GM23338 (cell line): ENCODE measurements around the gene C19orf25. TPM values are rescaled to one million over a fixed set of nuclear protein-coding genes. Genes with fewer than 3 reads are reported as not detected.

Experiments
- ATAC-seq: fragments of 200-7000 bp; cut with Tn5 transposase; 3 replicates; pipeline ENCODE4 v1.9.1; 2020
- DNase-seq: peaks from one replicate; pipeline ENCODE4 v3.0.0-alpha.2; 2015; ENCODE audit warnings: low spot score
- H2AFZ ChIP-seq: fragments of 200-600 bp; sonication (generic); 2 replicates; pipeline ENCODE4 v1.8.0; 2016; ENCODE audit warnings: antibody characterized with exemption, mild to moderate bottlenecking, moderate library complexity
- H3F3A ChIP-seq: fragments of 200-600 bp; sonication (generic); replicated peaks from 2 replicates; pipeline ENCODE4 v1.8.0; 2017; ENCODE audit warnings: antibody characterized with exemption, mixed run types, low read depth
- H3K27ac ChIP-seq: fragments of 200-600 bp; sonication (generic); 2 replicates; pipeline ENCODE4 v1.6.1; 2016; ENCODE audit warnings: low read depth
- H3K27me3 ChIP-seq: fragments of 200-600 bp; sonication (generic); 2 replicates; pipeline ENCODE4 v1.8.0; 2016; ENCODE audit warnings: mild to moderate bottlenecking, mixed run types, moderate library complexity; ENCODE audit not compliant: insufficient read depth
- H3K36me3 ChIP-seq: fragments of 200-600 bp; sonication (generic); 2 replicates; pipeline ENCODE4 v1.8.0; 2016; ENCODE audit warnings: mild to moderate bottlenecking; ENCODE audit not compliant: insufficient read depth
- H3K4me1 ChIP-seq: fragments of 200-600 bp; sonication (generic); 2 replicates; pipeline ENCODE4 v1.8.0; 2016; ENCODE audit warnings: mild to moderate bottlenecking, moderate library complexity; ENCODE audit not compliant: insufficient read depth
- H3K4me2 ChIP-seq: fragments of 200-600 bp; sonication (generic); 2 replicates; pipeline ENCODE4 v1.7.1; 2017; ENCODE audit warnings: mixed run types
- H3K4me3 ChIP-seq: fragments of 200-600 bp; sonication (generic); 2 replicates; pipeline ENCODE4 v1.6.1; 2016; ENCODE audit warnings: mixed run types
- H3K79me2 ChIP-seq: fragments of 200-600 bp; sonication (generic); replicated peaks from 2 replicates; pipeline ENCODE4 v1.8.0; 2017; ENCODE audit warnings: mild to moderate bottlenecking; ENCODE audit not compliant: insufficient read depth
- H3K9me2 ChIP-seq: fragments of 200-600 bp; sonication (generic); 2 replicates; pipeline ENCODE4 v1.8.0; 2017; ENCODE audit not compliant: insufficient read depth
- H4K20me1 ChIP-seq: fragments of 200-600 bp; sonication (generic); replicated peaks from 2 replicates; pipeline ENCODE4 v1.8.0; 2017; ENCODE audit warnings: mild to moderate bottlenecking; ENCODE audit not compliant: insufficient read depth
- H3K27ac Mint-ChIP-seq: 2 replicates; pipeline ENCODE4 v1.8.0; 2020; ENCODE audit warnings: inconsistent platforms, mild to moderate bottlenecking, moderate library complexity, mixed read lengths
- H3K27me3 Mint-ChIP-seq: 3 replicates; pipeline ENCODE4 v1.8.0; 2022; ENCODE audit warnings: low read depth, mild to moderate bottlenecking, moderate library complexity, mixed read lengths, inconsistent platforms; ENCODE audit not compliant: insufficient read depth, poor library complexity
- H3K36me3 Mint-ChIP-seq: 3 replicates; pipeline ENCODE4 v1.8.0; 2021; ENCODE audit warnings: low read depth, mild to moderate bottlenecking, inconsistent platforms, moderate library complexity, mixed read lengths
- H3K4me1 Mint-ChIP-seq: 3 replicates; pipeline ENCODE4 v1.8.0; 2020; ENCODE audit warnings: mild to moderate bottlenecking, inconsistent platforms, mixed read lengths
- H3K4me3 Mint-ChIP-seq: 3 replicates; pipeline ENCODE4 v1.8.0; 2021; ENCODE audit warnings: moderate library complexity, mild to moderate bottlenecking, inconsistent platforms, mixed read lengths
- H3K9me3 Mint-ChIP-seq: 3 replicates; pipeline ENCODE4 v1.8.0; 2020; ENCODE audit warnings: moderate library complexity, mild to moderate bottlenecking, inconsistent platforms, mixed read lengths
- CREB1 ChIP-seq: fragments of 250-450 bp; sonication (Bioruptor Pico); IDR thresholded peaks from 2 replicates; pipeline ENCODE4 v1.5.0; 2020; ENCODE audit warnings: low read depth, mild to moderate bottlenecking, moderate library complexity
- EZH2 ChIP-seq: fragments of 200-600 bp; sonication (generic); IDR thresholded peaks from one replicate; pipeline ENCODE4 v1.8.0; 2017; ENCODE audit warnings: antibody characterized with exemption, mild to moderate bottlenecking, low read depth; ENCODE audit not compliant: unreplicated experiment
- EZH2phosphoT487 ChIP-seq: fragments of 200-600 bp; sonication (generic); IDR thresholded peaks from one replicate; pipeline ENCODE4 v1.8.1; 2018; ENCODE audit warnings: antibody characterized with exemption; ENCODE audit not compliant: unreplicated experiment
- JUNB ChIP-seq: IDR thresholded peaks from one replicate; pipeline ENCODE4 v1.6.1; 2016; ENCODE audit warnings: antibody characterized with exemption; ENCODE audit not compliant: unreplicated experiment
- NANOG ChIP-seq: IDR thresholded peaks from 2 replicates; pipeline ENCODE4 v1.6.1; 2016; ENCODE audit warnings: antibody characterized with exemption, borderline replicate concordance
- POLR2AphosphoS5 ChIP-seq: IDR thresholded peaks from 2 replicates; pipeline ENCODE4 v1.6.1; 2016; ENCODE audit warnings: antibody characterized with exemption, low read depth
- STAT1 ChIP-seq: IDR thresholded peaks from one replicate; pipeline ENCODE4 v1.6.1; 2016; ENCODE audit warnings: antibody characterized with exemption; ENCODE audit not compliant: unreplicated experiment
- ZNF114 ChIP-seq: fragments of 250-450 bp; sonication (Bioruptor Pico); IDR thresholded peaks from 2 replicates; pipeline ENCODE4 v1.5.0; 2020; ENCODE audit warnings: mild to moderate bottlenecking, moderate library complexity
- ZNF331 ChIP-seq: fragments of 250-450 bp; sonication (Bioruptor Pico); IDR thresholded peaks from 2 replicates; pipeline ENCODE4 v1.5.0; 2020; ENCODE audit warnings: low read depth, mild to moderate bottlenecking, moderate library complexity
- ZNF462 ChIP-seq: fragments of 250-450 bp; sonication (Bioruptor Pico); IDR thresholded peaks from 2 replicates; pipeline ENCODE4 v1.5.0; 2020; ENCODE audit warnings: mild to moderate bottlenecking, moderate library complexity
- polyA plus RNA-seq: library from polyadenylated mRNA; unstranded; fragments of >200 nt; fragmentation: Nextera tagmentation; extraction: Ambion mirVana; gene quantifications from 2 replicates; pipeline ENCODE4 v1.2.1, GENCODE V29; 2016
- total RNA-seq: library from RNA; depleted of rRNA; stranded (reverse); fragments of >200 nt; shearing (Covaris generic); gene quantifications from 2 replicates; pipeline ENCODE4 v1.2.3, GENCODE V29; 2014
- TF ChIP-seq, protein P1 (sequence below), 2 experiments: fragments of 200-600 bp in 1 of 2; sonication (generic) in 1 of 2; conservative IDR thresholded peaks; 2 replicates each; pipeline versions ENCODE4 v1.5.1 to v1.6.1; 2016 to 2017; ENCODE audit warnings: antibody characterized with exemption in 2 of 2, low read depth in 2 of 2, mild to moderate bottlenecking in 2 of 2, moderate library complexity in 1 of 2
- TF ChIP-seq, protein P2 (sequence below): IDR thresholded peaks from 2 replicates; pipeline ENCODE4 v1.6.1; 2016; ENCODE audit warnings: antibody characterized with exemption
- TF ChIP-seq, protein P3 (sequence below): IDR thresholded peaks from one replicate; pipeline ENCODE4 v1.6.1; 2018; ENCODE audit warnings: antibody characterized with exemption; ENCODE audit not compliant: unreplicated experiment

Gene C19orf25
- total and polyA plus RNA-seq, 2 experiments from 2014 or later, result 43.5 to 61.1 TPM

DNA sequence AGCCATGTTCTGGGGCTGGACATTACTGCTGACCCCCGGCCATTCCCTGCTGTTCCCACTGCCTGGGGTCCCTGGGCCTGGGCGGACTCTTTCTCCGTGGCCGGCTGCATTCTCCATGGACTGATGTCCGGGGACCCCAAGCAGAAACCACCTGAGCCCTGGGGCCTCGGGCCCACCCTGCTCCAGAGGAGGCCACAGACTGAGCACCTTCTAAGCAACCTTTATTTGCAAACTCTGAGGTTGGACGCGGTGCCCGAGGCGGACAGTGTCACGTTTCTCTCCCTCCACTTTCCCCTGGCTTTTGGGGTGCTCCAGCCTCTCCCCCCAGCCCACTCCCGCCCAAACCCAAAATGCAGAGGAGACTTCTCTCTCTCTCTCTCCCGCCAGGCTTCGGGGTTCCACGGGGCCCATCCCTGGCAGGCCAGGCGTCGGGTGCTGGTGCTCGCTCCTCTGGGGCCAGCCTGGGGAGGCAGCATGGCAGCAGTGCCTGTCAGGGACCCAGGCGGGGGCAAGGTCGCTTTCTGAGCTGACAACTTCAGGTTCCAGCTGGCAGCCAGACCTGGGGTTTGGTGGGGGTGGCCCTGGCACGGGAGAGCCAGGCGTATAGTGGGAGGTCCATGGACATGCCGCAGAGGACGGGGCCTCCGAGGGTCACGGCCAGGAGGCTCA is 2.3 kb upstream of the C19orf25 start:
- Mint-ChIP-seq H3K27me3 (peaks cover 6% of the 10 kb centered on the region), H3K4me3 (no peak overlapping the region), H3K36me3 (peaks cover 6% of the 10 kb centered on the region; the same call in 2 of the 3 replicates), H3K27ac (no peak overlapping the region), H3K9me3 (no peaks in the 10 kb centered on the region; the same call in 2 of the 3 replicates), H3K4me1 (peaks cover 4% of the 10 kb centered on the region; the same call in 2 of the 3 replicates)
- no peak for DNase-seq
- Histone ChIP-seq H3F3A (peaks cover 12% of the 10 kb centered on the region; the same call in 1 of the 2 replicates), H3K4me2 (no peak overlapping the region), H4K20me1 (peaks cover 17% of the 10 kb centered on the region), H3K79me2 (peaks cover 19% of the 10 kb centered on the region), H3K27me3 (no peaks in the 10 kb centered on the region), H2AFZ (no peak overlapping the region), H3K36me3 (0 out of 2 replicates have a peak, but pooled peaks cover 5% of the 10 kb centered on the region), H3K4me1 (peaks cover 4% of the 10 kb centered on the region; the same call in 1 of the 2 replicates), H3K9me2 (no peaks in the 10 kb centered on the region), H3K4me3 (no peak overlapping the region), H3K27ac (no peak overlapping the region)
- no peak for ATAC-seq
- no peak for TF ChIP-seq STAT1
- no peak for TF ChIP-seq ZNF331 (CRISPR knock-in tag)
- no peak for TF ChIP-seq CREB1 (CRISPR knock-in tag)
- no peak for TF ChIP-seq EZH2phosphoT487
- no peak for TF ChIP-seq POLR2AphosphoS5
- TF ChIP-seq NANOG, result no peak
- TF ChIP-seq JUNB, result no peak
- TF ChIP-seq, protein P1, sequence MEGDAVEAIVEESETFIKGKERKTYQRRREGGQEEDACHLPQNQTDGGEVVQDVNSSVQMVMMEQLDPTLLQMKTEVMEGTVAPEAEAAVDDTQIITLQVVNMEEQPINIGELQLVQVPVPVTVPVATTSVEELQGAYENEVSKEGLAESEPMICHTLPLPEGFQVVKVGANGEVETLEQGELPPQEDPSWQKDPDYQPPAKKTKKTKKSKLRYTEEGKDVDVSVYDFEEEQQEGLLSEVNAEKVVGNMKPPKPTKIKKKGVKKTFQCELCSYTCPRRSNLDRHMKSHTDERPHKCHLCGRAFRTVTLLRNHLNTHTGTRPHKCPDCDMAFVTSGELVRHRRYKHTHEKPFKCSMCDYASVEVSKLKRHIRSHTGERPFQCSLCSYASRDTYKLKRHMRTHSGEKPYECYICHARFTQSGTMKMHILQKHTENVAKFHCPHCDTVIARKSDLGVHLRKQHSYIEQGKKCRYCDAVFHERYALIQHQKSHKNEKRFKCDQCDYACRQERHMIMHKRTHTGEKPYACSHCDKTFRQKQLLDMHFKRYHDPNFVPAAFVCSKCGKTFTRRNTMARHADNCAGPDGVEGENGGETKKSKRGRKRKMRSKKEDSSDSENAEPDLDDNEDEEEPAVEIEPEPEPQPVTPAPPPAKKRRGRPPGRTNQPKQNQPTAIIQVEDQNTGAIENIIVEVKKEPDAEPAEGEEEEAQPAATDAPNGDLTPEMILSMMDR (conservative IDR thresholded peaks at IDR 0.05; ENCODE audit: low read depth in 2 of 2), result no peak
- TF ChIP-seq, protein P2, sequence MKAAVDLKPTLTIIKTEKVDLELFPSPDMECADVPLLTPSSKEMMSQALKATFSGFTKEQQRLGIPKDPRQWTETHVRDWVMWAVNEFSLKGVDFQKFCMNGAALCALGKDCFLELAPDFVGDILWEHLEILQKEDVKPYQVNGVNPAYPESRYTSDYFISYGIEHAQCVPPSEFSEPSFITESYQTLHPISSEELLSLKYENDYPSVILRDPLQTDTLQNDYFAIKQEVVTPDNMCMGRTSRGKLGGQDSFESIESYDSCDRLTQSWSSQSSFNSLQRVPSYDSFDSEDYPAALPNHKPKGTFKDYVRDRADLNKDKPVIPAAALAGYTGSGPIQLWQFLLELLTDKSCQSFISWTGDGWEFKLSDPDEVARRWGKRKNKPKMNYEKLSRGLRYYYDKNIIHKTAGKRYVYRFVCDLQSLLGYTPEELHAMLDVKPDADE, result no peak
- no peak for TF ChIP-seq EZH2
- TF ChIP-seq, protein P3, sequence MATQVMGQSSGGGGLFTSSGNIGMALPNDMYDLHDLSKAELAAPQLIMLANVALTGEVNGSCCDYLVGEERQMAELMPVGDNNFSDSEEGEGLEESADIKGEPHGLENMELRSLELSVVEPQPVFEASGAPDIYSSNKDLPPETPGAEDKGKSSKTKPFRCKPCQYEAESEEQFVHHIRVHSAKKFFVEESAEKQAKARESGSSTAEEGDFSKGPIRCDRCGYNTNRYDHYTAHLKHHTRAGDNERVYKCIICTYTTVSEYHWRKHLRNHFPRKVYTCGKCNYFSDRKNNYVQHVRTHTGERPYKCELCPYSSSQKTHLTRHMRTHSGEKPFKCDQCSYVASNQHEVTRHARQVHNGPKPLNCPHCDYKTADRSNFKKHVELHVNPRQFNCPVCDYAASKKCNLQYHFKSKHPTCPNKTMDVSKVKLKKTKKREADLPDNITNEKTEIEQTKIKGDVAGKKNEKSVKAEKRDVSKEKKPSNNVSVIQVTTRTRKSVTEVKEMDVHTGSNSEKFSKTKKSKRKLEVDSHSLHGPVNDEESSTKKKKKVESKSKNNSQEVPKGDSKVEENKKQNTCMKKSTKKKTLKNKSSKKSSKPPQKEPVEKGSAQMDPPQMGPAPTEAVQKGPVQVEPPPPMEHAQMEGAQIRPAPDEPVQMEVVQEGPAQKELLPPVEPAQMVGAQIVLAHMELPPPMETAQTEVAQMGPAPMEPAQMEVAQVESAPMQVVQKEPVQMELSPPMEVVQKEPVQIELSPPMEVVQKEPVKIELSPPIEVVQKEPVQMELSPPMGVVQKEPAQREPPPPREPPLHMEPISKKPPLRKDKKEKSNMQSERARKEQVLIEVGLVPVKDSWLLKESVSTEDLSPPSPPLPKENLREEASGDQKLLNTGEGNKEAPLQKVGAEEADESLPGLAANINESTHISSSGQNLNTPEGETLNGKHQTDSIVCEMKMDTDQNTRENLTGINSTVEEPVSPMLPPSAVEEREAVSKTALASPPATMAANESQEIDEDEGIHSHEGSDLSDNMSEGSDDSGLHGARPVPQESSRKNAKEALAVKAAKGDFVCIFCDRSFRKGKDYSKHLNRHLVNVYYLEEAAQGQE, result no peak
- no peak for TF ChIP-seq ZNF462 (CRISPR knock-in tag)
- TF ChIP-seq ZNF114 (CRISPR knock-in tag), result no peak
